Colonic mucosa (tissue), 4 donors: ENCODE measurements around the gene AGBL1. TPM values are rescaled to one million over a fixed set of nuclear protein-coding genes. Genes with fewer than 3 reads are reported as not detected.

Experiments used
- DNase-seq: peaks from one replicate; pipeline ENCODE4 v3.0.0-alpha.2; 2020
- H3K27ac ChIP-seq: fragments of 200-600 bp; one replicate; pipeline ENCODE4 v1.8.0; 2021
- H3K27me3 ChIP-seq: fragments of 200-600 bp; one replicate; pipeline ENCODE4 v1.8.0; 2021
- H3K36me3 ChIP-seq: fragments of 200-600 bp; one replicate; pipeline ENCODE4 v1.8.0; 2021
- H3K4me1 ChIP-seq: fragments of 200-600 bp; one replicate; pipeline ENCODE4 v1.8.0; 2021; ENCODE audit warnings: mild to moderate bottlenecking
- H3K4me3 ChIP-seq: fragments of 200-600 bp; one replicate; pipeline ENCODE4 v1.8.0; 2021
- H3K9ac ChIP-seq, 2 donors: one replicate each; pipeline ENCODE4 v1.7.0; 2013; ENCODE audit warnings: control low read depth in 2 of 2, low read depth in 2 of 2, low read length in 2 of 2
- H3K9me3 ChIP-seq: fragments of 200-600 bp; one replicate; pipeline ENCODE4 v1.8.0; 2021
- CTCF ChIP-seq: fragments of 200-600 bp; IDR thresholded peaks from one replicate; pipeline ENCODE4 v1.8.0; 2022; ENCODE audit warnings: antibody characterized with exemption, mild to moderate bottlenecking
- intact Hi-C: fragments of 100-400 bp; cut with DNase I; formaldehyde crosslinking; loops from one replicate; pipeline ENCODE4 v1.14.1; 2022
- total RNA-seq, 2 donors: library from RNA; stranded (reverse); fragmentation: NEBNext Ultra II Directional in 1 of 2; extraction: Animal tissue kit (Norgen Biotek cat#: 25700) in 1 of 2; gene quantifications; one replicate each; pipeline ENCODE4 v1.2.1, GENCODE V29; 2021
- donor health status: healthy.
- donor health status: DM: no; HTN: no; CAD: no.
- donor health status: DM: no; HTN: no; CAD: no.

AGBL1 gene
- total RNA-seq, 2 donors from 2014 or later: 0.10 to 0.24 TPM

GRCh38 chr15:86317384-86317740 lies 237.7 kb downstream of the AGBL1 start:
- H3K9me3 ChIP-seq: no peaks in the 10 kb centered on the region
- TF ChIP-seq CTCF: no peak
- no peak overlapping the region for H3K9ac ChIP-seq
- intact Hi-C loops: no loop called here
- no peak overlapping the region for H3K27ac ChIP-seq
- no peaks in the 10 kb centered on the region for H3K27me3 ChIP-seq
- H3K4me3 ChIP-seq: no peak overlapping the region
- no peaks in the 10 kb centered on the region for H3K4me1 ChIP-seq
- DNase-seq: no peak
- no peaks in the 10 kb centered on the region for H3K36me3 ChIP-seq

GRCh38 chr15:86322629-86323028 lies 243.0 kb downstream of the AGBL1 start:
- intact Hi-C loops: no loop called here
- Histone ChIP-seq H3K27ac (no peak overlapping the region), H3K36me3 (no peaks in the 10 kb centered on the region), H3K27me3 (no peaks in the 10 kb centered on the region), H3K4me3 (no peak overlapping the region), H3K9me3 (no peaks in the 10 kb centered on the region), H3K9ac (no peak overlapping the region), H3K4me1 (no peaks in the 10 kb centered on the region)
- TF ChIP-seq CTCF: no peak
- DNase-seq: no peak

GRCh38 chr15:86327230-86327865 lies 247.7 kb downstream of the AGBL1 start:
- intact Hi-C loops: no loop called here
- TF ChIP-seq CTCF: no peak
- Histone ChIP-seq H3K4me3 (no peak overlapping the region), H3K4me1 (no peaks in the 10 kb centered on the region), H3K9ac (no peak overlapping the region), H3K9me3 (no peaks in the 10 kb centered on the region), H3K36me3 (no peaks in the 10 kb centered on the region), H3K27ac (no peak overlapping the region), H3K27me3 (no peaks in the 10 kb centered on the region)
- no peak for DNase-seq

GRCh38 chr15:86328658-86329057 lies 249.0 kb downstream of the AGBL1 start:
- TF ChIP-seq CTCF: no peak
- Histone ChIP-seq H3K9me3 (no peaks in the 10 kb centered on the region), H3K27me3 (no peaks in the 10 kb centered on the region), H3K4me3 (no peak overlapping the region), H3K4me1 (no peaks in the 10 kb centered on the region), H3K27ac (no peak overlapping the region), H3K9ac (no peak overlapping the region), H3K36me3 (no peaks in the 10 kb centered on the region)
- no peak for DNase-seq
- intact Hi-C loops: no loop called here

GRCh38 chr15:86329311-86330013 lies 249.8 kb downstream of the AGBL1 start:
- no peak for TF ChIP-seq CTCF

More at GRCh38 chr15:86329311-86330013, 249.8 kb downstream of the AGBL1 start:
- Histone ChIP-seq H3K4me1 (no peaks in the 10 kb centered on the region), H3K9ac (no peak overlapping the region), H3K4me3 (no peak overlapping the region), H3K36me3 (no peaks in the 10 kb centered on the region), H3K9me3 (no peaks in the 10 kb centered on the region), H3K27ac (no peak overlapping the region), H3K27me3 (no peaks in the 10 kb centered on the region)
- intact Hi-C loops: no loop called here
- no peak for DNase-seq
